Measurements from ENCODE around the gene LKAAEAR1.

DNA sequence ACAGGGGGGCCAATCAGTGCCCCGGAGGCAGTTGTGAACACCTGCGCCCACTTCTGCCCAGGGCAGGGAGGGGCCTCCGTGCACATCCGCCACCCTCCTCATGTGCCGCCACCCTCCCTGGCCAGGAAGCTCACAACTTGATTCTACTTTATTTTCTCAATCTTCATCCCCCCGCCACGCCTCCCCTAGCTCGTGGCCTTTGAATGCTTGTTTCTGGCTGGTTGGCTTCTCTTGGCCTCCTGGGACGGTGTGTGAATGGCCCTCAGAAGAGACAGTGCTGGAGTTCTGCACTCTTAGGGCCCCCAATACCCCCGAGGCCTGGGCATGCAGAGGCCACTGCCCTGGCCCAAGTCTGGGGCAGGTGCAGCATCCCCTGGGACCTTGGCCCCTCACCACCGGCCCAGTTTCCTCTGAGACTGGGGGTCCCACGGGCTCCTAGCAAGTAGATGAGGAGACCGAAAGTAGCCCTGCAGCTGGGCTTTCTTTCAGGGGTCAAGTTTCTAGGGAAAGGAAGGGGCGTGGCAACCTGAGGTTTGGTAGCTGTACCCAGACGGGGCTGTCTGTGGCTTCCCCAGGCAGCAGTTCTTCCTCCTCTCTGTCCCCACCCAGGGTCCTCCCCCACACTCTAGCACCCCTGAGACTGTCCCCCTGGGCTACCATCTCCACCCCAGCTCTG is 6.2 kb downstream of the LKAAEAR1 start:
- TF ChIP-seq, protein P1, sequence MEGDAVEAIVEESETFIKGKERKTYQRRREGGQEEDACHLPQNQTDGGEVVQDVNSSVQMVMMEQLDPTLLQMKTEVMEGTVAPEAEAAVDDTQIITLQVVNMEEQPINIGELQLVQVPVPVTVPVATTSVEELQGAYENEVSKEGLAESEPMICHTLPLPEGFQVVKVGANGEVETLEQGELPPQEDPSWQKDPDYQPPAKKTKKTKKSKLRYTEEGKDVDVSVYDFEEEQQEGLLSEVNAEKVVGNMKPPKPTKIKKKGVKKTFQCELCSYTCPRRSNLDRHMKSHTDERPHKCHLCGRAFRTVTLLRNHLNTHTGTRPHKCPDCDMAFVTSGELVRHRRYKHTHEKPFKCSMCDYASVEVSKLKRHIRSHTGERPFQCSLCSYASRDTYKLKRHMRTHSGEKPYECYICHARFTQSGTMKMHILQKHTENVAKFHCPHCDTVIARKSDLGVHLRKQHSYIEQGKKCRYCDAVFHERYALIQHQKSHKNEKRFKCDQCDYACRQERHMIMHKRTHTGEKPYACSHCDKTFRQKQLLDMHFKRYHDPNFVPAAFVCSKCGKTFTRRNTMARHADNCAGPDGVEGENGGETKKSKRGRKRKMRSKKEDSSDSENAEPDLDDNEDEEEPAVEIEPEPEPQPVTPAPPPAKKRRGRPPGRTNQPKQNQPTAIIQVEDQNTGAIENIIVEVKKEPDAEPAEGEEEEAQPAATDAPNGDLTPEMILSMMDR (IDR thresholded peaks at IDR 0.05): no peak
- no peak for TF ChIP-seq POLR2A (IDR thresholded peaks at IDR 0.05)

Measured in body of pancreas (tissue), 4 donors.